ENCODE measurements around the gene NCOA1. TPM values are rescaled to one million over a fixed set of nuclear protein-coding genes. Genes with fewer than 3 reads are reported as not detected.

The NCOA1 gene
- total RNA-seq, 2 experiments from 2014 or later, result 6.1 to 12.1 TPM

DNA sequence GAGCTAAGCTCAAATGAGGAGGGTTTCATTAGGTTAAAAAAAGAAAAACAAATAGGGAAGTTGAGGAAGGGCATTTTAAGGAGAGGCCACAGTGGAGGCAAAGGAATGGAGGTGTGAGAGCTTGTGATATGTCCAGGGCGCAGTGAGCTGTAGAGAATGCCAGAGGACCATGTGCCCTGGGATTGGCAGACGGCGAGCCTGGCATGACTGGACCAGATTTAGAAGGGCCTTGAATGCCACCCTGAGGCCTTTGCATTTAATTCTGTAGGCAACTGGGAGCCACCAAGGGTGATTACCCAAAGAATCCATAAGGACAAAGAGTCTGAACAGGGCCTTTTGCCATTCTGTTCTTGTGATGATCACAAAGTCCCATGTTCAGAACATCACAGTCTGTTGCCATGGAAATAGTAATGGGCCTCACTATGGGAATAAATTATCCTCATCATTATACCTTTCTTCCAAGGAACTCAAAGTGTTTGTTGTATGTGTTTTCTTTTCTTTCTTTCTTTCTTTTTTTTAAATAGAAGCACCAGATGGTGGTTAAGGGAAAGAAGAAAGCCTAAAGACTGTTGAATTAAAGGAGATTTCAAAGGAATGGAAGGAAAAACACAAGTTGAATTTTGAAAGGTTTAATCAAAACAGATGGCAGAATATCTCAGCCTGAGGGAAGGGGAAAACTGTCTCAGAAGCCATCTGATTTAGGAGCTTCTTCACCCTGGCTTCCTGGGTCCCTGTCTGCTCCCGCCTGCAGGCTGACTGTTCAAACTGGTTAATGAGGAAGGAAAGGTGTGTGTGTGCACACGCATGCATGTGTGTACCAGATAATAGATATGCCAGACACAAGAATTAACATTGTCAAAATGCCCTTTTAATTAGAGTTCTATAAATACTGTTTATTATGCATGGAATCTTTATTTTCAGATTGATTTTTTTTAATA, 31.6 kb upstream of the NCOA1 start:
- H3K4me3 ChIP-seq (ENCODE audit: low read depth, low read length, poor library complexity, severe bottlenecking), result no peak overlapping the region
- no peak for TF ChIP-seq EZH2phosphoT487 (IDR thresholded peaks at IDR 0.05; ENCODE audit: borderline replicate concordance, low read depth, low read length)
- TF ChIP-seq, protein P1, sequence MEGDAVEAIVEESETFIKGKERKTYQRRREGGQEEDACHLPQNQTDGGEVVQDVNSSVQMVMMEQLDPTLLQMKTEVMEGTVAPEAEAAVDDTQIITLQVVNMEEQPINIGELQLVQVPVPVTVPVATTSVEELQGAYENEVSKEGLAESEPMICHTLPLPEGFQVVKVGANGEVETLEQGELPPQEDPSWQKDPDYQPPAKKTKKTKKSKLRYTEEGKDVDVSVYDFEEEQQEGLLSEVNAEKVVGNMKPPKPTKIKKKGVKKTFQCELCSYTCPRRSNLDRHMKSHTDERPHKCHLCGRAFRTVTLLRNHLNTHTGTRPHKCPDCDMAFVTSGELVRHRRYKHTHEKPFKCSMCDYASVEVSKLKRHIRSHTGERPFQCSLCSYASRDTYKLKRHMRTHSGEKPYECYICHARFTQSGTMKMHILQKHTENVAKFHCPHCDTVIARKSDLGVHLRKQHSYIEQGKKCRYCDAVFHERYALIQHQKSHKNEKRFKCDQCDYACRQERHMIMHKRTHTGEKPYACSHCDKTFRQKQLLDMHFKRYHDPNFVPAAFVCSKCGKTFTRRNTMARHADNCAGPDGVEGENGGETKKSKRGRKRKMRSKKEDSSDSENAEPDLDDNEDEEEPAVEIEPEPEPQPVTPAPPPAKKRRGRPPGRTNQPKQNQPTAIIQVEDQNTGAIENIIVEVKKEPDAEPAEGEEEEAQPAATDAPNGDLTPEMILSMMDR (conservative IDR thresholded peaks at IDR 0.05; ENCODE audit: low read length), result no peak
- H3K9me2 ChIP-seq (ENCODE audit: insufficient read depth, low read length), result no peaks in the 10 kb centered on the region
- intact Hi-C loops (cut with micrococcal nuclease; ENCODE audit: unreplicated experiment), result no loop called here
- H3K4me2 ChIP-seq (ENCODE audit: low read length), result no peak overlapping the region
- H2AFZ ChIP-seq (ENCODE audit: low read length), result no peak overlapping the region
- ChIA-PET POLR2A (no interaction called here), CTCF (ENCODE audit: unreplicated experiment) (no interaction called here)
- H3K9me3 ChIP-seq (ENCODE audit: low read length), result no peaks in the 10 kb centered on the region
- no peaks in the 10 kb centered on the region for H3K79me2 ChIP-seq (ENCODE audit: insufficient read depth, low read depth, low read length)
- DNase-seq (ENCODE audit: low spot score), result no peak
- H4K20me1 ChIP-seq (ENCODE audit: insufficient read depth, low read length), result no peaks in the 10 kb centered on the region
- no peaks in the 10 kb centered on the region for H3K36me3 ChIP-seq (ENCODE audit: insufficient read depth, low read length)
- no peaks in the 10 kb centered on the region for H3K4me1 ChIP-seq (ENCODE audit: insufficient read depth, low read length, poor library complexity, severe bottlenecking)
- no peak overlapping the region for H3K27ac ChIP-seq (ENCODE audit: low read depth, low read length, poor library complexity, severe bottlenecking)
- BruUV-seq (replicated peaks), result no TSS peak

DNA sequence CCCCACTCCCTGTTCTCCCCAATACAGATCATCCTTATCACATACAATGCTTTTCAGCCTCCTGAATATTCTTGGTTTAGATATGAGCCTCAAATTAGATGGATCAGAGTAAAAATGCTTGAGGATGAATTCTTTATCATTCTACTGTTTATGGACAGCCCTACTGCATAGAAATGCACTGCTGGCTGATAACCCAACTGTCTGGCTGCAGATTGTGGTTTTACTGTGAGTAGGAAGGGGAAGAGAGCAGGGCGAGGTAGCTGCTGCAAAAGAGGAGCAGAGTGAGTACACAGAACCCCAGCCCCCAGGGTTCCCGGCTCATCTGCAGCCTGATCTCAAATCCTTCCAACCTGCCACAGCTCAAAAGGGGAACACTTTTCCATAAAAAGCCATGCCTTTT, 29.4 kb upstream of the NCOA1 start:
- Histone ChIP-seq H3K27ac (ENCODE audit: low read depth, low read length, poor library complexity, severe bottlenecking) (no peak overlapping the region), H3K4me3 (ENCODE audit: low read depth, low read length, poor library complexity, severe bottlenecking) (no peak overlapping the region), H3K9me3 (ENCODE audit: low read length) (no peaks in the 10 kb centered on the region), H3K4me2 (ENCODE audit: low read length) (no peak overlapping the region), H3K36me3 (ENCODE audit: insufficient read depth, low read length) (no peaks in the 10 kb centered on the region), H3K79me2 (ENCODE audit: insufficient read depth, low read depth, low read length) (no peaks in the 10 kb centered on the region), H4K20me1 (ENCODE audit: insufficient read depth, low read length) (no peaks in the 10 kb centered on the region), H3K9me2 (ENCODE audit: insufficient read depth, low read length) (no peaks in the 10 kb centered on the region), H2AFZ (ENCODE audit: low read length) (no peak overlapping the region), H3K4me1 (ENCODE audit: insufficient read depth, low read length, poor library complexity, severe bottlenecking) (no peaks in the 10 kb centered on the region)
- ChIA-PET POLR2A (interaction anchor here (1.2 kb wide), 1 partner anchor 51 kb away, joined by 3 read pairs; no protein-coding TSS in a partner anchor), CTCF (ENCODE audit: unreplicated experiment) (no interaction called here)
- BruUV-seq (replicated peaks), result no TSS peak
- intact Hi-C loops (cut with micrococcal nuclease; ENCODE audit: unreplicated experiment), result no loop called here
- TF ChIP-seq, protein P1 (conservative IDR thresholded peaks at IDR 0.05; ENCODE audit: low read length), result no peak
- no peak for TF ChIP-seq EZH2phosphoT487 (IDR thresholded peaks at IDR 0.05; ENCODE audit: borderline replicate concordance, low read depth, low read length)
- no peak for DNase-seq (ENCODE audit: low spot score)

DNA sequence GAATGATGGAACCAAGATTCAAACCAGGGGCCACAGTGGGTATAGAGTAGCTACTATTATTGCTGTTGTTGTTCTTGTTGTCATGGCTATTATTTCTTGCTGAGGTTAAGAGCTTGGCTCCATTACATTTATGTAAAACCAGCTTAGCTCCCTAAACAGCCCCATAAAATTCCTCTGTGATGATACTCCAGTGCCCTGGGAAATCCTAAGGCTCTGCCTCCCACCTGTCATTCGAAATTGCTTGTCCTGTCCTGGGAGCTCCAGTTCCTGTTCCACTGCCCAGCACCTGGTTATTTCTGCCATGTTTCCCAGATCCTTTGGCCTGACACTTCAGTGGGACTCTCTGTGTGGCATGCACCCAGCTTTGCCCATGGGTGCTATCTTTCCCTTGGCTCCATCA, 27.8 kb upstream of the NCOA1 start:
- ChIA-PET POLR2A (no interaction called here), CTCF (ENCODE audit: unreplicated experiment) (no interaction called here)
- H3K27ac ChIP-seq (ENCODE audit: low read depth, low read length, poor library complexity, severe bottlenecking), result no peak overlapping the region
- no peaks in the 10 kb centered on the region for H3K9me3 ChIP-seq (ENCODE audit: low read length)
- H3K36me3 ChIP-seq (ENCODE audit: insufficient read depth, low read length), result no peaks in the 10 kb centered on the region
- no peak for DNase-seq (ENCODE audit: low spot score)
- H3K4me1 ChIP-seq (ENCODE audit: insufficient read depth, low read length, poor library complexity, severe bottlenecking), result no peaks in the 10 kb centered on the region
- no peaks in the 10 kb centered on the region for H3K79me2 ChIP-seq (ENCODE audit: insufficient read depth, low read depth, low read length)
- TF ChIP-seq, protein P1 (conservative IDR thresholded peaks at IDR 0.05; ENCODE audit: low read length), result no peak
- TF ChIP-seq EZH2phosphoT487 (IDR thresholded peaks at IDR 0.05; ENCODE audit: borderline replicate concordance, low read depth, low read length), result no peak
- no peaks in the 10 kb centered on the region for H4K20me1 ChIP-seq (ENCODE audit: insufficient read depth, low read length)
- no peak overlapping the region for H3K4me2 ChIP-seq (ENCODE audit: low read length)
- intact Hi-C loops (cut with micrococcal nuclease; ENCODE audit: unreplicated experiment), result no loop called here
- H3K9me2 ChIP-seq (ENCODE audit: insufficient read depth, low read length), result no peaks in the 10 kb centered on the region
- H2AFZ ChIP-seq (ENCODE audit: low read length), result no peak overlapping the region
- H3K4me3 ChIP-seq (ENCODE audit: low read depth, low read length, poor library complexity, severe bottlenecking), result no peak overlapping the region
- BruUV-seq (replicated peaks), result no TSS peak

Measured in OCI-LY7 (cell line).